Measurements from ENCODE around the gene RAPGEF5. TPM values are rescaled to one million over a fixed set of nuclear protein-coding genes. Genes with fewer than 3 reads are reported as not detected.

The RAPGEF5 gene
- total and polyA plus RNA-seq, 4 donors, result 7.1 to 54.8 (median 13.0) TPM

GRCh38 chr7:22116451-22117030 is 240.4 kb downstream of the RAPGEF5 start:
- no peak for TF ChIP-seq FOXA2 (IDR thresholded peaks at IDR 0.05)
- WGBS, result 94% methylated on average over 7 of the region's 7 CpGs
- Histone ChIP-seq H3K4me1 (ENCODE audit: control insufficient read depth in 4 of 4, insufficient read depth in 4 of 4, low read length in 3 of 4) (no peaks in the 10 kb centered on the region), H3K9me3 (ENCODE audit: control insufficient read depth in 4 of 4, low read length in 3 of 4) (no peaks in the 10 kb centered on the region), H3K4me3 (ENCODE audit: low read depth in 1 of 3, low read length in 3 of 3) (no peak overlapping the region), H3K27ac (ENCODE audit: low read depth in 1 of 2, low read length in 2 of 2) (no peak overlapping the region), H3K27me3 (ENCODE audit: control insufficient read depth in 4 of 4, insufficient read depth in 4 of 4, low read length in 3 of 4) (no peaks in the 10 kb centered on the region), H3K9ac (ENCODE audit: low read depth in 1 of 2, low read length in 2 of 2) (no peak overlapping the region), H3K36me3 (ENCODE audit: control insufficient read depth in 4 of 4, insufficient read depth in 3 of 4, low read depth in 1 of 4, low read length in 3 of 4) (peaks cover 0 to 15% (median 5%) of the 10 kb centered on the region in 4 donors)
- DNase-seq (ENCODE audit: low spot score), result no peak

DNA sequence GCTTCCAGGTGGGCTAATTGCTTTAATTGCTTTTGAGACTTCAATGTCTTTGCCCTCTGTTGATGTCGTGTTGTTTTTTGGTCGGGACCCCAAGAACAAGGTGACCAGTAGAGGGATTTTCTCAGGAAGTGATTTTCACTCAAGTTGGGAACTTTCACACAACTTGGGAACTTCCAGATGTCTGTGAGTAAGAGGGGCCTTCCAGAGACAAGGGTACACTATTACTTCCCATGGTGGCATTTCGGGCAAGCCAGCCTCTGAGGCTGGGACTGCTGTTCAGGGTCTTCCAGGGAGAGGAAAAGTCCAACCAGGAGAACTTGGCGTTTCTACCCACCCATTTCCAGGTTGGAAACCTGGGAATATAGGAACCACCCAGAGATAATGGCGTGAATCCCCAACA is 241.3 kb downstream of the RAPGEF5 start:
- Histone ChIP-seq H3K27ac (ENCODE audit: low read depth in 1 of 2, low read length in 2 of 2) (no peak overlapping the region), H3K4me1 (ENCODE audit: control insufficient read depth in 4 of 4, insufficient read depth in 4 of 4, low read length in 3 of 4) (no peaks in the 10 kb centered on the region), H3K4me3 (ENCODE audit: low read depth in 1 of 3, low read length in 3 of 3) (no peak overlapping the region), H3K36me3 (ENCODE audit: control insufficient read depth in 4 of 4, insufficient read depth in 3 of 4, low read depth in 1 of 4, low read length in 3 of 4) (peaks cover 0 to 11% (median 3%) of the 10 kb centered on the region in 4 donors), H3K9ac (ENCODE audit: low read depth in 1 of 2, low read length in 2 of 2) (no peak overlapping the region), H3K9me3 (ENCODE audit: control insufficient read depth in 4 of 4, low read length in 3 of 4) (no peaks in the 10 kb centered on the region), H3K27me3 (ENCODE audit: control insufficient read depth in 4 of 4, insufficient read depth in 4 of 4, low read length in 3 of 4) (no peaks in the 10 kb centered on the region)
- DNase-seq (ENCODE audit: low spot score), result no peak
- 90% methylated on average over 5 of the region's 5 CpGs for WGBS
- TF ChIP-seq FOXA1 (IDR thresholded peaks at IDR 0.05) (no peak), RAD21 (IDR thresholded peaks at IDR 0.05) (no peak), YY1 (IDR thresholded peaks at IDR 0.05) (no peak), SP1 (IDR thresholded peaks at IDR 0.05) (no peak), RXRA (IDR thresholded peaks at IDR 0.05) (no peak), GABPA (IDR thresholded peaks at IDR 0.05 in 1 of 2, conservative IDR thresholded peaks at IDR 0.05 in 1 of 2) (no peak), HNF4A (conservative IDR thresholded peaks at IDR 0.05) (no peak), REST (IDR thresholded peaks at IDR 0.05) (no peak), NR2F2 (IDR thresholded peaks at IDR 0.05) (no peak), MAX (IDR thresholded peaks at IDR 0.05) (no peak), FOXA2 (IDR thresholded peaks at IDR 0.05) (no peak), TAF1 (conservative IDR thresholded peaks at IDR 0.05) (no peak), EGR1 (IDR thresholded peaks at IDR 0.05; ENCODE audit: low read depth in 2 of 2) (no peak)
- TF ChIP-seq, protein P1, sequence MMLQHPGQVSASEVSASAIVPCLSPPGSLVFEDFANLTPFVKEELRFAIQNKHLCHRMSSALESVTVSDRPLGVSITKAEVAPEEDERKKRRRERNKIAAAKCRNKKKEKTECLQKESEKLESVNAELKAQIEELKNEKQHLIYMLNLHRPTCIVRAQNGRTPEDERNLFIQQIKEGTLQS (IDR thresholded peaks at IDR 0.05), result no peak
- TF ChIP-seq, protein P2, sequence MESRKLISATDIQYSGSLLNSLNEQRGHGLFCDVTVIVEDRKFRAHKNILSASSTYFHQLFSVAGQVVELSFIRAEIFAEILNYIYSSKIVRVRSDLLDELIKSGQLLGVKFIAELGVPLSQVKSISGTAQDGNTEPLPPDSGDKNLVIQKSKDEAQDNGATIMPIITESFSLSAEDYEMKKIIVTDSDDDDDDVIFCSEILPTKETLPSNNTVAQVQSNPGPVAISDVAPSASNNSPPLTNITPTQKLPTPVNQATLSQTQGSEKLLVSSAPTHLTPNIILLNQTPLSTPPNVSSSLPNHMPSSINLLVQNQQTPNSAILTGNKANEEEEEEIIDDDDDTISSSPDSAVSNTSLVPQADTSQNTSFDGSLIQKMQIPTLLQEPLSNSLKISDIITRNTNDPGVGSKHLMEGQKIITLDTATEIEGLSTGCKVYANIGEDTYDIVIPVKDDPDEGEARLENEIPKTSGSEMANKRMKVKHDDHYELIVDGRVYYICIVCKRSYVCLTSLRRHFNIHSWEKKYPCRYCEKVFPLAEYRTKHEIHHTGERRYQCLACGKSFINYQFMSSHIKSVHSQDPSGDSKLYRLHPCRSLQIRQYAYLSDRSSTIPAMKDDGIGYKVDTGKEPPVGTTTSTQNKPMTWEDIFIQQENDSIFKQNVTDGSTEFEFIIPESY (IDR thresholded peaks at IDR 0.05), result no peak
